ENCODE data around the gene VPS45. TPM values are rescaled to one million over a fixed set of nuclear protein-coding genes. Genes with fewer than 3 reads are reported as not detected.

VPS45 gene
- total and polyA plus RNA-seq, 8 donors = 7.4 to 23.7 (median 13.2) TPM

- no peak overlapping the region for H3K27ac ChIP-seq
- no peaks in the 10 kb centered on the region for H3K4me1 ChIP-seq
- no peak for TF ChIP-seq CTCF (IDR thresholded peaks at IDR 0.05)
- intact Hi-C loops (cut with DNase I) = loop anchor here in 1 of 3 donors (10.0 kb wide), 1 partner anchor 57 kb away; no protein-coding TSS in a partner anchor
- H3K9me3 ChIP-seq = no peaks in the 10 kb centered on the region
- WGBS, 2 donors = 77 to 82% methylated on average over 2 of the region's 2 CpGs
- no peaks in the 10 kb centered on the region for H3K36me3 ChIP-seq
- DNase-seq (no peak), FAIRE-seq (no peak), ATAC-seq (no peak)
- no peaks in the 10 kb centered on the region for H3K27me3 ChIP-seq
- H3K4me3 ChIP-seq = peak overlapping the region in 1 of 4 donors; percentile 57
Observed at GRCh38 chr1:150152182-150152536, 84.6 kb downstream of the VPS45 start.

GRCh38 chr1:150152772-150153456 lies 85.3 kb downstream of the VPS45 start:
- Histone ChIP-seq H3K4me3 (no peak overlapping the region), H3K36me3 (no peaks in the 10 kb centered on the region), H3K27ac (no peak overlapping the region), H3K9me3 (no peaks in the 10 kb centered on the region), H3K4me1 (no peaks in the 10 kb centered on the region), H3K27me3 (no peaks in the 10 kb centered on the region)
- intact Hi-C loops (cut with DNase I) = loop anchor here in 1 of 3 donors (10.0 kb wide), 1 partner anchor 58 kb away; no protein-coding TSS in a partner anchor
- no peak for TF ChIP-seq CTCF (IDR thresholded peaks at IDR 0.05)
- WGBS, 2 donors = 90 to 94% methylated on average over 8 of the region's 8 CpGs
- FAIRE-seq (no peak), DNase-seq (no peak), ATAC-seq (no peak)

GRCh38 chr1:150154143-150154542 lies 86.6 kb downstream of the VPS45 start:
- Histone ChIP-seq H3K4me1 (no peaks in the 10 kb centered on the region), H3K36me3 (no peaks in the 10 kb centered on the region), H3K27ac (no peak overlapping the region), H3K27me3 (no peaks in the 10 kb centered on the region), H3K4me3 (no peak overlapping the region), H3K9me3 (no peaks in the 10 kb centered on the region)
- FAIRE-seq (no peak), ATAC-seq (no peak), DNase-seq (no peak)
- intact Hi-C loops (cut with DNase I) = loop anchor here in 1 of 3 donors (10.0 kb wide), 1 partner anchor 59 kb away; no protein-coding TSS in a partner anchor
- TF ChIP-seq CTCF (IDR thresholded peaks at IDR 0.05) = no peak
- 41% methylated on average over 3 to 4 of the region's 4 CpGs for WGBS, 2 donors

GRCh38 chr1:150155413-150156071 lies 88.0 kb downstream of the VPS45 start:
- no peaks in the 10 kb centered on the region for H3K27me3 ChIP-seq
- no peak for ATAC-seq
- no peaks in the 10 kb centered on the region for H3K36me3 ChIP-seq
- no peak for FAIRE-seq
- WGBS, 2 donors = 90 to 92% methylated on average over 13 of the region's 13 CpGs
- TF ChIP-seq CTCF (IDR thresholded peaks at IDR 0.05) = no peak
- no peak for DNase-seq
- no peaks in the 10 kb centered on the region for H3K9me3 ChIP-seq
- H3K4me3 ChIP-seq = no peak overlapping the region
- no peak overlapping the region for H3K27ac ChIP-seq
- intact Hi-C loops (cut with DNase I) = loop anchor here in 1 of 3 donors (10.0 kb wide), 1 partner anchor 61 kb away; no protein-coding TSS in a partner anchor
- H3K4me1 ChIP-seq = no peaks in the 10 kb centered on the region

All from pancreas (tissue), 10 donors.